GM12878 (cell line): ENCODE results near the gene CCDC12. TPM values are rescaled to one million over a fixed set of nuclear protein-coding genes. Genes with fewer than 3 reads are reported as not detected.

Experiments
- CHD4 ChIP-seq: fragments of 200-600 bp; sonication (generic); IDR thresholded peaks from 2 replicates; pipeline ENCODE4 v1.6.1; 2016; ENCODE audit warnings: mild to moderate bottlenecking
- E4F1 ChIP-seq: fragments of 450-650 bp; IDR thresholded peaks from 2 replicates; pipeline ENCODE4 v1.6.1; 2018; ENCODE audit warnings: borderline replicate concordance, mild to moderate bottlenecking; ENCODE audit not compliant: partially characterized antibody
- JUND ChIP-seq: IDR thresholded peaks from 2 replicates; pipeline ENCODE4 v1.6.1; 2012; ENCODE audit warnings: low read depth, mild to moderate bottlenecking, low read length, improper control_type of control experiment, moderate library complexity
- NRF1 ChIP-seq: conservative IDR thresholded peaks from 2 replicates; pipeline ENCODE4 v1.6.1; 2011; ENCODE audit warnings: mild to moderate bottlenecking, low read depth, low read length, improper control_type of control experiment
- RB1 ChIP-seq: fragments of 450-650 bp; formaldehyde crosslinking; IDR thresholded peaks from 2 replicates; pipeline ENCODE4 v1.6.1; 2017; ENCODE audit warnings: mild to moderate bottlenecking, borderline replicate concordance
- ZBTB33 ChIP-seq: fragments of 450-650 bp; IDR thresholded peaks from 2 replicates; pipeline ENCODE4 v1.6.1; 2017; ENCODE audit warnings: mild to moderate bottlenecking
- ZSCAN29 ChIP-seq: fragments of 450-650 bp; IDR thresholded peaks from 2 replicates; pipeline ENCODE4 v1.6.1; 2017; ENCODE audit warnings: mild to moderate bottlenecking, moderate library complexity
- polyA plus RNA-seq, 11 experiments: library from polyadenylated mRNA; depleted of rRNA in 4 of 11; unstranded in 6 of 11; stranded (reverse) in 5 of 11; fragments of >200 nt; fragmentation: Nextera tagmentation in 4 of 11; fragmentation: Illumina TruSeq in 1 of 11; extraction: Ambion mirVana in 4 of 11; extraction: Trizol in 1 of 11; gene quantifications; 1 replicate in 1 of 11; 2 replicates in 10 of 11; pipeline versions ENCODE4 v1.2.1 to v1.2.3, GENCODE V29; 2011 to 2016; ENCODE audit warnings: inconsistent platforms in 2 of 11, missing spikeins in 2 of 11, low read depth in 1 of 11
- total RNA-seq, 4 experiments: library from RNA; depleted of rRNA in 3 of 4; stranded (reverse); fragments of >200 nt in 3 of 4; fragmentation: Illumina TruSeq in 1 of 4; extraction: Trizol in 1 of 4; gene quantifications; 2 replicates each; pipeline versions ENCODE4 v1.2.1 to v1.2.3, GENCODE V29; 2013 to 2021

The CCDC12 gene
- total and polyA plus RNA-seq, 10 of the 15 experiments (the other 5 are each of a cell fraction or from before 2014, with no cell fraction given) = 9.2 to 91.4 (median 61.3) TPM

- TF ChIP-seq ZBTB33 (no peak), NRF1 (no peak), ZSCAN29 (no peak), E4F1 (no peak), CHD4 (no peak), JUND (no peak), RB1 (no peak)
Observed at GRCh38 chr3:46971151-46971550, 5.4 kb downstream of the CCDC12 start (continued).
